Measurements from ENCODE around the gene ENTPD3.

ENTPD3 gene, protein sequence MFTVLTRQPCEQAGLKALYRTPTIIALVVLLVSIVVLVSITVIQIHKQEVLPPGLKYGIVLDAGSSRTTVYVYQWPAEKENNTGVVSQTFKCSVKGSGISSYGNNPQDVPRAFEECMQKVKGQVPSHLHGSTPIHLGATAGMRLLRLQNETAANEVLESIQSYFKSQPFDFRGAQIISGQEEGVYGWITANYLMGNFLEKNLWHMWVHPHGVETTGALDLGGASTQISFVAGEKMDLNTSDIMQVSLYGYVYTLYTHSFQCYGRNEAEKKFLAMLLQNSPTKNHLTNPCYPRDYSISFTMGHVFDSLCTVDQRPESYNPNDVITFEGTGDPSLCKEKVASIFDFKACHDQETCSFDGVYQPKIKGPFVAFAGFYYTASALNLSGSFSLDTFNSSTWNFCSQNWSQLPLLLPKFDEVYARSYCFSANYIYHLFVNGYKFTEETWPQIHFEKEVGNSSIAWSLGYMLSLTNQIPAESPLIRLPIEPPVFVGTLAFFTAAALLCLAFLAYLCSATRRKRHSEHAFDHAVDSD

DNA sequence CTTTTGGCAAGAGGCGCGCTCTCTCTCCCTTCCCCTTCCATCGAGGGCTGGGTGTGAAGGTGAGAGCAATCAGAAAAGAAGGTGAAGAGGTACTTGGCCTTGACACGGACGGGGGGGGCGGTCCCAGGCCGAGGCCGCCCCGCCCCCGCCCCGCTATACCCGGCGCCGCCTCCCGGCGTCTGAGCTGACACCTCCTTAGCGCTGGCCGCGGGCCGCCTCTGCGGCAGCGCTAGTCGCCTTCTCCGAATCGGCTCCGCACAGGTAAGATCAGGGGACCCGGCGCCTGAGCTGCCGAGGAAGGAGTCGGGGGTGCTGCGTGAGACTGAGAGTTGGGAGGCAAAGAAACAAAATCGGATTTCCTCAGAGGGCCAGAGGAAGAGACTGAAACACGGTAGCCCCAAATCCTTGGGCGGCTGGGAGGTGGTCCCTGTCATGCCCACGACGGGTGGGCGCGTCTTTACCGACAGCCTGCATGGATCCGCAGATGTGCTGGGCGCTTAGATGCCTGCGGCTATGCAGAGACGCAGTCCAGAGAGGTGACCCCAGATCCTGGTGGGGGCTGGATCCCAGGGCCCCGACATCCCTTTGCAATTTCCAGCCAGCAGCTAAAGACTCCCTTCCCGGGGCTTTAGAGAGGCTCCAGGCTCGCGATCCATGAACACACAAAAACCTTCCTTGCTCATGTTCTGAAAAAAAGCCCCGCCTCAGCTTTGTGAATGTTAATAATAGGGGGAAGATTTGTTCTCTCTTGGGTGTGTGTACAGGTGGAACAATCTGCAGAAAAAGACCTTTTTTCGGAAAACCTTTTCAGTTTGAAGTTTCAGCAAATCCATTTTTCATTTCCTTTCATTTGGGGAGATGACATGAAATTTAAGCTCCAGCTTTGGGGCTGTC, at the start of gene ENTPD3:
Gene ENTPD3, plus strand, starts transcription at position 184 of the 894 bp plus-strand sequence. CDS start 874 bp downstream, outside the sequence.
- DNase-seq: no peak

DNA sequence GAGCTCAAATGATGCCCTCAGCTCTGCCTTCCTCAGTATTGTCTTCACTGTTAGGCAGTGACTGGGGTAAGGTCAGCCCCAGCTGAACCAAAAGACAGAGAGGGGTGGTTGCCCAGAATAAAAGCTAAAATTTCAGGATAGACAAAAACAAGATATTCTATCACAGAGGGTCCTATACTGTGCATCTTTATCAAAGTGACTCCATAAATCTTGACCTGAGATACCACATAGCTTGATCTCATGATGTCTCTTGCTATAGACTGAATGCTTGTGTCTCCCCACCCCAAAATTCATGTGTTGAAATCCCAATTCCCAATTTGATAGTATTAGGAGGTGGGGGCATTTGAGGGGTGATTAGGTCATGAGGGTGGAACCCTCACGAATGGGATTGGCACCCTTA, 47.1 kb upstream of the ENTPD3 start:
- no peak for DNase-seq

DNA sequence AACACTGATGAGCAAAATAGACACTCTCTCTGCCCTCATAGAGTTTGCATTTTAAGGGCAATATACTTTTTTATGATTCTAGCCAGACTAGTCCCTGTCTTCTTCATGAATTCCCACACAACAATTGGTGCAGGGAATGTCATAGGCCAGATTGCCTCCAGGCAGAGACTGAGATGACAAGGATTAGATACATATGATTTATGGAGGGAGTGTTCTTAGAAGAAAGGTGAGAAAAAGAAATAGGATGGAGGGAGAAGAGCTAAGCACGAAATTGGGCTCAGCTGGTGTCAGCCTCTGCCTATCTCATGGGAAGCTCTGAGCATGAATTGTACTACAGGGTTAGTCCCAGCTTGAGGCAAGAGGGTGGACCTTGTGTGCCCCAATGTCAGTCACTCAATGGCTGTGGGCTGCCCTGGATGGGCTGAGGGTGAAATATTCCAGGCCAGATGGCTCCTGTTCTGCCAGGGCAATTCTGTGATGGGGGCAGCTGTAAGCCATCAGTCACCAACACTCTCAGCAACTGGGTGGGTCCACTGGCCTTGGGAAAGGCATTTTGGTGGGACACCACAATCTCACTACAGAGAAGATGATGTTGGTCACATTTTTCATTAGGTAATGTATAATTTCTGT, 46.3 kb upstream of the ENTPD3 start:
- DNase-seq: no peak

DNA sequence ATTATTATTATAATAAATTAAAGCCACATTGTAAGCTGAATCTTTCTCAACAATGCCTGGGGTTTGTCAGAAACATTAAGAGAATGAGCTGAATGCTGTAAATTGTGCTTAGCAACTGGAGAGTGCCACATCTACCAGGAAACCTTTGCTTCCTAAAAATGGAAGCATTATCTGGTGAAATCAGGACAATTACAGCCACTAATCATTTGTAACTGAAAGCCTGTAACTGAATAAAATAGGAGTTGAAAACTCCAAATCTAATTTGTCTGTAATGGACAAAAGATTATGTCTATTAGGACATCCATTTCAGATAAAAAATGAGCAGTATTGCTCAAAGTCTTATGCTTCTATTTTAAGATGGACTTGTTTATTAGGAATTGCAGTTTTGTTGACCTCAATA, 45.3 kb upstream of the ENTPD3 start:
- no peak for DNase-seq

DNA sequence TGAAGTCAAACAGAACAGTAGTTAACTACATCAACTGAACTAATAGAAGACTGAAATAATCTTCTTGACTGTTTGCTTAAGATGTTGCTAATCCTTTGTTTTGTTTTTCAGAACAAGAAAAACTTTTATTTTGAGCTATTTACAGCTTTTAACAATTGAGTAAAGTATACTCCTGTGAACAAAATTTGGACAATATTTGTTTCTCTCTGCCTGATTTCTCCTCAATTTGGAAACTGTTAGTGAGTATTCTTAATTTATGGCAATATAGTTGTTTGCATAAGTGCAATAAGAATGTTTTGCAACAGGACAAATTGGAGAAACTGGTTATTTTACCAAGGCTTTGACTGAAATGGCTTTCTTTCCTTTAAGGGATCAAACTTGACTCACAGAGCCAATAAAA, 36.5 kb upstream of the ENTPD3 start:
- DNase-seq: no peak

DNA sequence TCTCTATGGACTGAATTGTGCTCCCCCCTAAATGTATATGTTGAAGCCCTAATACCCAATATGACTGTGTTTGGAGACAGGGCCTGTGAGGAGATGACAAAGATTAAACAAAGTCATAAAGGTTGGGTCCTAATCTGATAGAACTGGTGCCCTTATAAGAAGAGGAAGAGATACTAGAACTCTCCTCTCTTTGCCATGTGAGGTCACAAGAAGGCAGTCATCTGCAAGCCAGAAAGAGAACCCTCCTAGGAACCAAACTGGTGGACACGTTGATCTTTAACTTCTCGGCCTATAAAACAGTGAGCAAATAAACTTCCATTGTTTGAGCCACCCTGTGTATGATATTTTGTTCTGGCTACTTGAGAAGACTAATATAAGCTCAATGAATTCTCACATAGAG, 31.6 kb upstream of the ENTPD3 start:
- no peak for DNase-seq

DNA sequence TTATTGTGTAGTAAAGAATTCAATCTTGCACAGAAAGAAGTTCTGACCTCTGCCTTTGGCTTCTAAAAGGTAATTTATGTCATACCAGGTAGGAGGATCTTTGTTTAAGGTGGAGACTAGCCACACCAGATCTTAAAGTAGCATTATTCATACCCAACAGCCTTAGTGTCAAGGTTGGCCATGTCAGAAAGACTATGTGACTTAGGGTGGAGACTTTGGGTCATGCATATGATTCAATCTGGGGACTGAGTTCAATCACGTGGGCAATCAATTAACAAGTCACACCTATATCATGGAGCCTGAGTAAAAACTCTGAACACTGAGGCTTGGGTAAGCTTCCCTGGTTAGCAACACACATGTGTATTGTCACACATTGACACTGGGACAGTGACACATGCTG, 28.5 kb upstream of the ENTPD3 start:
- no peak for DNase-seq

DNA sequence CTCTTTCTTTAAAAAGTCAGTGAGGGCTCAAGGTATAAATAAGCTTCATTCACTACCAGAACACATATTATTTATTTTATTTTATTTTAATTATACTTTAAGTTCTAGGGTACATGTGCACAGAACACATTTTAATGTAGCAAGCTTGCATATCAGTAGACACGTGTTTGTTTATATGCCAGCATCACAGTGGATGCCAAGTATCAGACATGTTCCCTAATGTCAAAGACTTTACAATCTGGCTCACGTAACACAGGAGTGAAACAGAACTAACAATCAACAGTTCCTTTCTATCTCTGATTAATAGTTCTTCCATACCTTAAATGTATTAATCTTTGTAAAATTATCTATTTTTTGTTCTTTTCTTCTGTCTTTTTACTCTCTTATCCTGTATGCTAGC, 23.3 kb upstream of the ENTPD3 start:
- DNase-seq: no peak

DNA sequence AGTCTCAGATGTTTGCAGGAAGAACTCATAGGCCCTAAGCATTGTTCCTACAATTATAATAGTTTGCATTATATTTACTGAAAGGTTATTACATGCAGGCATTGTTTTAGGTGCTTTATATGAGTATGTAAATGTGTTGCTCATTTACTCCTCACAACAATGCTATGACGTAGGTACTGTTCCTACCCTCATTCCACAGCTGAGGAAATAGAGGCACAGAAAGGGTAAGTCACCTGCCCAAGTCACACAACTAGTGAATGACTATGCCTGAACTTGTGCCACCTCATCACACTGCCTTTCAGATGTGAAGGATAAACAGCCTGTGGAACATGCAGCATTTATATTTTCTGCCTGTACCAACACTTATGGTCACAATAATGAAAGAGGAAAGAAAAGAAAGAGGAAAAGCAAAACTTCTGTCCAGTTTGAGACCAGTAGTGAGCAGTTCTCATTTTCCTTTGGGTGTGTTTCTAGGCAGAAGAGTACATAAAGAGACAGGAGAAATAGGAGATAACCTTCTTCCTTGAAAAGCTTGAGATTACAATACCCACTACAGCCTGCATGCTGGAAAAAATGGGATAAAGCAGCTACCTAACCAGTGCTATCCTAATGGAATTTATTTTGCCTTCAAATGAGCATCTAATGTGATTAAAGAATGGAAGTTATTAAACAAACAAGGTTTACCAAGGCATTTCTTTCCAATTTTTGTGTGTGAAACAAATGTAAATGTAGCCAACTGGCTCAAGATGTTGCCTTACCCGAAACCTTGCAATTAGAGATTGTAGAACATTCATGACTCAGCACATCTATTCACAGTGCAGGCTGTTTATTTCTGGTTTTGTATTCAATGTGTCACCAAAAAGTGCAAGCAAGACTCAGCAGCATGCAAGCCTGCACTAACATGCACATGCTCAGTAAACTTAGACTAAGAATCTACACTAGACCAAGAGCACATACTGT, 20.5 kb upstream of the ENTPD3 start:
- no peak for DNase-seq

DNA sequence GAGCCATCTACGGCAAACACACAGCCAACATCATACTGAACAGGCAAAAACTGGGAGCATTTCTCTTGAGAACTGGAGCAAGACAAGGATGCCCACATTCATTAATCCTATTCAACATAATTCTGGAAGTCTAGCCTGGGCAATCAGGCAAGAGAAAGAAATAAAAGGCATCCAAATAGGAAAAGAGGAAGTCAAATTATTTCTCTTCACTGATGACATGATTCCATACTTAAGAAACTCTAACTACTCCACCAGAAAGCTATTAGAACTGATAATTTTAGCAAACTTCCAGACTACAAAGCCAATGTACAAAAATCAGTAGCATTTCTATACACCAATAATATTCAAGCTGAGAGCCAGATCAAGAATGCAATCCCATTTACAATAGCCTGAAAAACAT, 17.3 kb upstream of the ENTPD3 start:
- no peak for DNase-seq

DNA sequence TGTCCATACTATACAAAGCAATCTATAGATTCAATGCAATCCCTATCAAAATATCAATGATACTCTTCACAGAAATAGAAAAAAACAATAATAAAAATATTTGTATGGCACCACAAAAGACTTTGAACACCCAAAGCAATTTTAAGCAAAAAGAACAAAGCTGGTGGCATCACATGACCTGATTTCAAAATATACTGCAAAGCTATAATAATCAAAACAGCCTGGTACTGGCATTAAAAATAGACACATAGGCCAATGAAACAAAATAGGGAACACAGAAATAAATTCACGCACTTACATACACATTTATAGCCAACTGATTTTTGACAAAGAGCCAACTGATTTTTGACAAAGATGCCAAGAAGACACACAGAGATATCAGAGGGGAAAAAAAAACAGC, 9.2 kb upstream of the ENTPD3 start:
- no peak for DNase-seq

DNA sequence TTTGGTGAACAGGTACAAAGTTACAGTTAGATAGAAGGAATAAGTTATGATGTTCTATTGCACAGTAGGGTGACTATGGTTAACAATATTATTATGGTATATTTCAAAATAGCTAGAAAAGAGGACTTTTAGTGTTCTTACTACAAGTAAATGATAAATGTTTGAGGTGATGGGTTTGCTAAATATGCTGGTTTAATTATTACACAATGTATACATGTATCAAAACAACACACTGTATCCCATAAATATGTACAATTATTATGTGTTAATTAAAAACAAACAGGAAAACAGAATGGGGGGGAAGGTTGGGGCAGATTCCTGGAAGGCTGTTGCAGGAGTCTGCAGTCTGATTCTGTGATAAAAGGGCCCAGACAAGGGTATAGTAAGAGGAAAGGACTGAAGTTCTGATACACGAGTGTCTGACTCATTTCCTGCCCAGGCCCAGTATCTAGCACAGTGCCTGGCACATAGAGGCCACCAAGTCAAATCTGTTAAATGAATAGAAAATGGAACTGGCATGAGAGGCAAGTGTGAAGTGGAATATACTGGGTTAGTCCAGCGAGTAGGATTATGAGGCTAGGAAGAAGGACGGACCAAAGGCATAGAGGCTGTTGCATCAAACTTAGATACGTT, 7.2 kb upstream of the ENTPD3 start:
- no peak for DNase-seq

DNA sequence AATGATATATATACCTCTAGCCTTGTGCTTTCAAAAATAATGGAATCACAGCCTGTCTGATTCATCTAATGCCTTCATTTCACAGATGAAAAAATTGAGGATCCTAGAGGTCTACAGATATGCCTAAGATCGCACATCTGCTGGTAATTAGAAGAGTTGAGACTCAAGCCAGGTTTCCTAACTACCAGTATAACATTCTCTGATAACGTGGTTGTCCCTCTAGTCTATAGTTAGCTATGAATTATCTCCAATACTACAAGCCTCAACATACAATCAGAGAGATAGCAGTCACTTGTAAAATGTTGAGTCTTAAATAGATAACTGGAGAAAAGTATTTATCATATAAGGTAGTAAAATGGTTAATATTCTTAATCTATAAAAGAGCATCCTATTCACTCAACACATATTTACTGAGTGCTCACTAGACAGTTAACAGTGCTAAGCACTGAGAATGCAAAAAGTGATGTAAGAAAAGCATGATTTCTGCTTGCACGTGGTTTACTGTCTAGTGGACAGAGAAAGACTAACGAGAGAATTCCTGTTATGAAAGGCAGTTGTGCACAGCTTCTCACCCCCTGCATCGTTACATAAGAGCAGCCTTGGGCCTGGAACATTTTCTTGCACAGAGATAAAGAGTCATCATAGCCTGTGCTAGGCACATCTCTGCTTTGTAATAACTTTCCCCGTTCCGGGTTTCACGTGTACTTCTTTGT, 4.9 kb upstream of the ENTPD3 start:
- no peak for DNase-seq

DNA sequence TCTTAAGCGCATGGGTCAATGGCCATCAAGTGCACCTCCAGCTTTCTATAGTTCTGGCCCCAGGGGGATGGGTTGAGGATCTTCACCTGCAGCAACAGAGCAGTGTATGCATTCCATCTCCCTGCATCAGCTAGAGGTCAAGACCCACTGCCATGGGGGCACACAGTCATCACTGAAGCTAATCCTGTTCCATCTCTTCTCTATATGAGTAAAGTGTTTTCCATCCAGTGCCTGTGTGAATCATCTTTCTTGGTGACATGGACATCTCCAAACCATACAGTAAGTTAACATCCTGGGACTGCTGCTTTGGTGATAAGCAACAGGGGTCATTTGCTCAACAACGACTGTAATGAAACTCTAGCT, 4.4 kb upstream of the ENTPD3 start:
- no peak for DNase-seq

DNA sequence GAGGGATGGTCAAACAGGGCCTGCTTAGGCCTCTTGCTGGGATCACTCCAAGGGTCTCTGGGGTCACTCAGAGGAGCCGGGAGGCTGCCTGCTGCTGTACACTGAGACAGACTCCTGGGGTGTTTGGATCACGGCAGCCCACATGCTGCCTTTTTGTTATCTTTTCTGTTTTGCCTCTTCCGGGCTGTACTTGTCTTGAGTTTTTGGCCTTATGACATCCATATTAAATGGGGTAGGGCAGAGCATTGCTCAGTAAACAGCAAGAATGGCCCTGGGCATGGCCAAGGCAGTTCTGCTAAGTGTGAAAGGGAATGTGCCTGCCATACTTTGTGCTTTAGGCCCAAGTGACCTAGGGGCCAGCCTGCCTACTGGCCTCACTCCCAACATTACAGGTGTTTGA, 771 bp upstream of the ENTPD3 start:
- DNase-seq: no peak

DNA sequence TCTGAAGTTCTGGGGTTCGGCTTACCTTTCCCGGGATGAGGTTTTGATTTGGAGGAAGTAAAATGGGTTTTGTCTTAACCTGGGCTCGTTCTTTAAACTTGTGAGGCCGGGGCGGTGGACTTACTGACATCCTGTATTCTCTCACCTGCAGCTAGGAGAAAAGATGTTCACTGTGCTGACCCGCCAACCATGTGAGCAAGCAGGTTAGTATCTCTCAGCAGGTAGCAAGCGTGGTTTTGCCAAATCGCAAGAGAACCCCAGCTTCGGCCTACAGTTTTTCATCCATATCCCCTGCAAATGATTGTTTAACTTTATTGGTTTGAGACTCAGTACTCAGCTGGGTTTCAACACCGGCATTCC, 891 bp downstream of the ENTPD3 start:
- no peak for DNase-seq

DNA sequence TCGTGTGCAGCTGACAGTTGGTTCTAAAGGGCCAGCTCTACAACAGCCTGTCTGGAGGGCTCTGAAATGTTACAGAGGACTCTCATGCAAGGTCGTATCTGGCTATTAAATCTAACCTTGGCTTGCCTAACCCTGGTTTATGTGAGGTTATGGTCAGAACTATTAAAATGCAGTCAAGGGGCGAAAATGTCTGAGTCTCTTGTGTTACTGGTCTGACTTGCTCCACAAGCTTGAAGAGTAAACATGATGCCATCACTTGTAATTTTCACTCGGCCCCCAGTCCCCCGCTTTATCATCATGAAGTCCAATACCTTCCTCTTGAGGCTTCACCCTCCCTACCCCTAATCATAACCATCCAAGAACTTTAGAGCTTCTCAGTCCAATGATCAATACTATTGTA, 9.4 kb downstream of the ENTPD3 start:
- DNase-seq: no peak

DNA sequence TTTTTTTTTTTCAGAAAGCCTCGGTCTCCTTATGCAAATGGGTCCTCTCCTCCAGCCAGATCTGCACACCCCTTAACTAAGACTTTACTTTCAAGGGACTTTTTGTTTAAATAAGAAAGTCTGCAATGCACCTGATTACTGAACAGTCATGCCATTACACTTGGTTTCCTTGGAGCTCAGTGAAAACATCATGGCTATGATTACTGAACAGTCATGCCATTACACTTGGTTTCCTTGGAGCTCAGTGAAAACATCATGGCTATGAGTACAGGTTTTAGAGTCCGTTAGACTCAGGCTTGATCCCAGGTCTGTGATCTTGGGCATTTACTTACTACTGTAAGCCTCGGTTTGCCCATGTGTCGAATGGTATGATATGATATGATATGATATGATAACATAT, 10.1 kb downstream of the ENTPD3 start:
- no peak for DNase-seq

DNA sequence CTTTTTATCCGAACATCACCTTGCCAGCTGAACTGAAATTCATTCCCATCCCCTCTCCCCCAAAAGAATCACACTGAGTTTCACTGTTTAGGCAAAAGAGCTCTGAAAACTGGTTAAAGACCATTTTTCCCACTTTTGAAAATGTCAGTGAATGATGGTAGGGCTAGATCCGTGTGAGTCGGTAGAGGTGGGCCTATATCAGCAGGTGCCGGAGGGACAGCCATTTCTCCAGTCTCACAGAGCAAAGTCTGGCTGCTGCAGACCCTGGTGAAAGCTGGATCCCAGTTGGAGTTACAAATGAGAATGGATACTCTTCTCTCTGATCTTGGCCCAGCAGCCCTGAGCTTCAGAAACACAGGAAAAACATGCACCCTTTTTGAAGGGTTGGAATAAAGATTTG, 10.9 kb downstream of the ENTPD3 start:
- no peak for DNase-seq

DNA sequence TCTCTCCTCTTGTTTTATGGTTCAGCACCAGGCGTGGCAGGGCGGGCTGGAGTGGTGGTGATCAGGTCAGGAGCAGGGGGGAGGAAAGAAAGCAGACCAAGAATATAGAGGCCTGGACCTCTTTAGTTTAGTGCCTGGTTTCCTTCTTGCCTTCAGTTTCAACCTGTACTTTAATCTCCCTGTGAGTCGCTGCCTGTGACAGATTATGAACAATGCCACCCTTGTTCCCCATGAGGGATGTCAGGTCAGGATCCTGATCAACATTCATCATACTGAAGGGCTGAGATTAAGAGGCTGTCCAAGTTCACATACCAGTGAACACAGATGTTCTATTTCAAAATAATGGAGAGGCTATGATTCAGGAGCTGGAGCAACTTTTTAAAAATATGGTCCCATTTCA, 11.4 kb downstream of the ENTPD3 start:
- DNase-seq: no peak

DNA sequence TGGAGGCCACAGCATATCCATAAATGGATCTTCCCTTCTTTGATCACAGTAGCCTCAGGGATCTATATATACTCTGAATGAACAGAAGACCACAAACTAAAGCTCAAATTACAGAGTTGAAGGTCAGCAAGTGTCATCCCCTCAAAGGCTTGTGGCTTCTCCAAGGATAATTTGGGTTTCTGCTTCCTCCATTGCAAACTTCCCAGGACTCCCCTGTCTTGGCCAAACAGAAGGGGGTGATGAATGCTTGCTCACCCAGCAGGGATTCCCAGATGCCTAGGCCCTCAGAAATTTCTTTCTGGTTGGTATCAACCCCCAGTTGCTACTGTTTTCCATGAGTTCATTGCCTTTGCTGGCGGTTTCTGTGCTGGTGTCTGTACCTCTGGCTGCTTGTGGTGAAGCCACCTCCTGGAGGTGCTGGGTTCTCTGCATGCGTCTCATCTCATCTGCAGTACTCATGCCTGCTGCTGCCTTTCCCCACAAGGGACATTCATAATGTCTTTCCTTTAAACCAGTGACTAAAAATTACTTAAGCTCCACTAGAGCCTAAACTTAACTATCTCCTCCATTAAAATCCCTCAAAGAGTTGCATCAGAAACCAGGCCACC, 17.7 kb downstream of the ENTPD3 start:
- no peak for DNase-seq

Data from NCI-H187 treated with DMSO at 0.1 percent for 48 hours (cell line).